NCI-H2171 treated with DMSO at 0.1 percent for 48 hours (cell line): ENCODE measurements around the gene OR52E8.
A peak's percentile ranks its signal among the peaks of the same experiment; 100 is the strongest.

Source experiments
- DNase-seq: peaks from one replicate; lab custom pipeline; 2025; lab: John Stamatoyannopoulos, UW

The OR52E8 gene

DNA sequence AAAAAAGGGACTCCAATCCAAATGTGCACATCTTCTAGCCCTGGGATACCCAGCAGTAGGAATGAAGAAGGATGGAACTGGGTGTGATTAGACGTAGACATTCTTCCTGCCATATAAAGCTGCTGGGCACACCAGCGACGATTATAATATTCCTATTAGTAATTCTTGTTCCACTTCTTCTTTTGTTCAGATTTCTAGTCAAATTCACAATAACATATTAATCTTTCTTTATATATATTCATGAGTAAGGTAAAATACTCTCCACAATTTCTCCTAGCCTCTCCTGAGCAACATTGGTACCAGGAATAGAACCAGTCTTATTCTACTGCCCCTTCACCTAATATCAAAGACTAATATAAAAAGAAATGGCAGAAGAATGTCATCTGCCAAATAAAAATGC, at the start of gene OR52E8:
OR52E8 (minus strand) TSS at position 101 of the 400 bp plus-strand sequence; CDS start at position 101, 0 bp downstream.
- DNase-seq, result no peak

DNA sequence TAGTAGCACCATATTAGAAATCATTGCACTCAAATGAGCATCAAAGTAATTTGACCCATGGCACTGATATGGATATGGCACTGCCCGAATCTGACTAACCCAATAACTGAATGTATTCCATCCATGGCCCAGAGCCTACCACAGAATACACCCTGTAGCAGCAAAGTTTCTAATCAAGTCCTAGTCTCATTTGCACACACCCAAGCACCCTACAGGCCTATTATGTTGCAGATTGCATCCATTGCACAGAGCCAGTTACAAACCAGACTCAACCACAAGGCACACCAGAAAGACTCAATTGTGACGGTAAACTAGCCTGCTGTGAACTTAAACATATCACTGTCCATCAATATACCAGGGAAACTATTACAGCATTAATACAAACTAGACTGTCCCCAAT, 42.0 kb upstream of the OR52E8 start:
- DNase-seq, result no peak

DNA sequence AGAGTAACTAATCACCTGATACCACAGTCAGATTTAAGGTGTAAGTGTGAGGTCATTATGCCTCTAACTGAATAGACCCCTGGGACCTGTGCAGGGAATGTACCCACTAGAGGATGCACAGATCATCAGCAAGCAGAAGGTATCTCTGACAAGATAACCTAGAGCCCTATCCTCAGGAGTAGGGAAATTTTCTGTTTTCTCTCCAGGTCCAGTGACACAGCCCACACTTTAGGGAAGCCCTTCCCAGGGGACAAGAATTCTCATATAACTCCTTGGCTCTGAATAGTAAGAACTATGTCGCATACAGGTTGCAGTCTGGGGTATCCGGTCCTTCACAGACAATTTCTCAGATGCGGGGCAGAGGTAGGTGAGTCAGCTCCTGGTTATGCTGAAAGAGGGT, 35.4 kb upstream of the OR52E8 start, which contains the start of gene OR52E5:
OR52E5 (plus strand) TSS at position 301 of the 400 bp plus-strand sequence. CDS start 7,569 bp downstream, outside the sequence.
- no peak for DNase-seq

DNA sequence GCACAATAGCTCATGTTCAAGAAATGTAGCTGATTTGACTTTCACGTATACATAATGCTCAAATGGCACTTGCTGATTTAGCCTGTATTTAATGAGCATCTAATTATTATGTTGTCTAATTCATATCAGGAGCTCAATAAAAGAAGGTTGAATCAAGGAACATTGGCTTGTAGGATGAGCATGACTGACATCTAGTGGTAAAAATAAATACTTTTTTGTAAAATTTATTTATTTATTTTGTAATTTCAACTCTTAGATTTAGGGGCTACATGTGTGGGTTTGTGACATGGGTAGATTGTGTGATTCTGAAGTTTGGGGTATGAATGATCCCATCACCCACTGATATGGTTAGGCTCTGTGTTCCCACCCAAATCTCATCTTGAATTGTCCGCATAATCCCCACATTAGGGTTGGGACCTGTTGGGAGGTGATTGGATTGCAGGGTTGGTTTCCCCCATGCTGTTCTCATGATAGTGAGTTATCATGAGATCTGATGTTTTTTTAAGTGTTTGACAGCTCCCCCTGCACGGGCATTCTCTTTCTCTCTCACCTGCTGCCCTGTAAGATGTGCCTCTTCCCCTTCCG, 33.8 kb upstream of the OR52E8 start:
- no peak for DNase-seq

DNA sequence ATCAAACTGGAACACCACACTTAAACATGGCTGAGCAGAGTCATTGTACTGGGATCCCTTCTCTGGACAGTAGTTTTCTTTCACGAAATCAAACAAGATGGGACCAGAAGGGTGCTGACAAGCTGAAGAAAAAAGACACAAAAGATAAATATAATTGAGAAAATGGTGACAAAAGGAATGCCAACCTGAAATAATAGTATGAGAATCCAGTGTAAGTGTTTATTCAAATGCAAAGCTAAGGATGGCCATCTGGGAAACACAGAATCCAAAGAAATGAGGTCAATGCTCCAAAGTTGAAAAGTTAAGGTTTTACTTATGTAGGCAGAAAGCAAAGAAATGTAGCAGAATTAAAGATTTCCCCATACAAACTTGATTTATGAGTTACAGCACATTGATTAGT, 30.2 kb upstream of the OR52E8 start:
- no peak for DNase-seq

DNA sequence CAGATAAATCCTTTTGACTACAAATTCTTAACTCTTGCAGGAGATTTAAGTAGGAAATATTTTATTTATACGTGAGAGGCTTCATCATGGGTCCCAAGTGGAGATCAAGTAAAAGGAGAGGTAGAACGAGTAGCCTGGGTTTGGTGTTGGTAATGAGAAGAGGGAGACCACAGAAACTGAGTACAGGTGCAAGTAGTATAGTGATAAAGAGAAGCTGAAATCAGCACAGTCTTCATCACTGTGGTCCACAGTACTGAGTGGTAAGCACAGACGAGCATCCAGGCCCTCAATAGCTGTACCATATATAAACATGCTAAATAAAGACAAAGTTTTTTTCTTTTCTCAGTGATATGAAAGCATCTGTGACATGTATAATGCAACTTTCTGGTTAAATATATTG, 29.7 kb upstream of the OR52E8 start:
- DNase-seq, result no peak

DNA sequence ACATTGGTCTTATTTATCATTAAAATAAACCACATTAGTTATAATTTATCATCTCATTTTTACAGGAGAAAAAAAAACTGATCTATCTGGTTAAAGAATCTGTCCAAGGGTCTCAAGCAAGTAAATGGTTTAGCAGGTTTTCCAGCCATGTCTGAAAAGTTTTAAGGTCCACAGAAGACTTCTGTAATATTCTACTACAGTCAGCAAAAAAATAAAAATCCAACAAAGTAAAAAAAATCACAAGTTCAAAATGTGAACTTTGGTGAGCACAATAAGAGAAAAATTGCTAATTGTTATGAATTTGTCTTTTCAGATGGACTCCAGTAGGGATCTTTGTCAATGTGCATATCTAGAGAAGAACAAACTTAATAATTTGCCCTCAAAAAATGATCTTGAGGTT, 24.3 kb upstream of the OR52E8 start:
- DNase-seq, result no peak

DNA sequence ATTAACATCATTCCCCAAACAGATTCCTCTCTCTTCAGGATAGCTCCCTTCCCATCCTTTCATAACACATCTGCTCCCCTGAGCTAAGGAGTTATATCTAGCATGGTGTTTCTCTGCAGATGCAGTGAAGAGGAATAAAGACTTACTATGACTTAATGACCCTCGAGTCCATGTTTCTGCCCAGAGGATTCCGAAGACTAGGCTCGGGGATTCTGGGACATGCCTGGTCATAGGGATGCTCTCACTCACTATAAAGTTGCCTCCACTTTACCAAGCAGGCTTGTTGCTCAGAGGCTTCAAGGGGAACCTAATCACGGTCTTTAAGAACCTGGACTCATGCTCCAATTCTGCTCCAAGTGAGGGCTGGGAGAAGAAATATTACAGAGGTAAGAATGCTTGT, 22.8 kb upstream of the OR52E8 start, which contains the start of gene OR52E4:
OR52E4 (plus strand) TSS at position 301 of the 400 bp plus-strand sequence. CDS start 3,664 bp downstream, outside the sequence.
- DNase-seq, result no peak

DNA sequence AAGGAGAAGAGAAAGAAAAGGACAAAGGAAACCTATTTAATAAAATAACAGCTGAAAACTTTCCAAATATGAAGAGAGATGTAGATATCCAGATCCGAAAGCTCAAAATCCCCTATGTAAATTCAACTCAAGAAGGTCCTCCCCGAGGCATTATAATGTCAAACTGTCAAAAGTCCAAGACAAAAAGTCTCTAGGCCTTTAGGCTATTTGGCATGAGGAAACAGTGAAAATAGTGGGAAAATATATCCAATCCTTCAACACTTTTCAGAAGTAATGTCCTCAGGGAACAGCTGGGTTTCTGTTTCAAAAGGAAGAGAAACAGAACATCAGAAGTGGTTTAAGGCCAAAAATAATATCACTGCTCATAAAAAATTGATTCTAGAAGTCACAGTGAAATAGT, 21.1 kb upstream of the OR52E8 start:
- DNase-seq, result no peak

DNA sequence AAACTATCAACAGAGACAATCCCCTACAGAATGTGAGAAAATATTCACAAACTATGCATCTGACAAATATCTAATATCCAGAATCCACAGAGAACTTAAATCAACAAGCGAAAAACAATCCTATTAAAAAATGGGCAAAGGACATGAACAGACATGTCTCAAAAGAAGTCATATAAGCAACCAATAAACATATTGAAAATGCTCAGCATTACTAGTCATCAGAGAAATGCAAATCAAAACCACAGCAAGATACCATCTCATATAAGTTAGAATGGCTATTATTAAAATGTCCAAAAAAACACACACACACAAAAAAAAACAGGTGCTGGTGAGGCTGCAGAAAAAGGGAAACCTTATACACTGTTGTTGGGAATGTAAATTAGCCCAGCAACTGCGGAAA, 8.3 kb upstream of the OR52E8 start:
- DNase-seq, result no peak

DNA sequence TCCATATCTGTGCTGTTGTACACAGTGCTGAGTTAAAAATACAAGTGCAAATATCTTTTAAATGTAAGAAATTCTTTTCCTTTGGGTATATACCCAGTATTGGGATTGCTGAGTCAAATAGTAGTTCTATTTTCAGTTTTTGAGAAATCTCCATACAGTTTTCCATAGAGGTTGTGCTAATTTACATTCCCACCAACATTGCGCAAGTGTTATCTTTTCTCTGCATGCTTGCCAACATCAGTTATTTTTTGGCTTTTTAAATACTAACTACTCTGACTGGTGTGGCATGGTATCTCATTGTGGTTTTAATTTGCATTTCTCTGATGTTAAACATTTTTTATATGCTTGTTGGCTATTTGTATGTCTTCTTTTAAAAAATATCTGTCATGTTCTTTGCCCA, 6.5 kb downstream of the OR52E8 start:
- DNase-seq, result no peak

DNA sequence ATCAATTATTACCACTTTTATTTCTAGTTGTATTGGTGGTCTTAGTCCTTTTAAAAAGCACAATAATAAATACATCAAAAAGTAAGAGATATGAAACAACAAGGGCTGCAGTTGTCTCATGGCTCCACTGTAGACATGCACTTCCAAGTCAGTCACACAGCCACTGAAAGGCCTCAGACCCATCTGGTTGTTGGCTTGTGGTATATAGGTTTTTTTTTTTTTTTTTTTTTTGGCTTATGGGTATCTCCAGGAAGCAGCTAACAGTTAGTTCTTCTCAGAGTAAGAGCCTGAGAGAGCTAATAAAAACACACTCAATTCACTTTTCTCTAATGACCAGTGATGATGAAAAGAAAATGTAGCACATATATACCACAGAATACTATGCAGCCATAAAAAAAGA, 9.8 kb downstream of the OR52E8 start:
- no peak for DNase-seq

DNA sequence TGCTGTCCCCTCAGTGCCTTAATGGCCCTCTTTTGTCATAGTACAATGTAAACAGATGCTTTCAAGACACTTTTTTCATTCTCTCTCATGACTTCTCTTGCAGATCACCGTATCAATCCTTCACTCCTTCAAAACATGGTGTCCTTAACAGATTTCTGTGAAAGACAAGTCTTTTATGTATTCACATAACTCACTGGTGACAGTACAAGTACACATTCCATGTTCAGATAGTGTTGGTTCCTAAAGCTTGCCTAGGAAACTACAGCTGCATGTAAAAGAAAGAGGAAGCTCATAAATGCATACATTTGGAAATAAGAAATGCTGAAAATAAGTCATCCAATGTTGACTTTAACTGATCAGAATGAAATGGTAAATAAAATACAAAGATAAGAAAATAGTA, 10.8 kb downstream of the OR52E8 start:
- no peak for DNase-seq

DNA sequence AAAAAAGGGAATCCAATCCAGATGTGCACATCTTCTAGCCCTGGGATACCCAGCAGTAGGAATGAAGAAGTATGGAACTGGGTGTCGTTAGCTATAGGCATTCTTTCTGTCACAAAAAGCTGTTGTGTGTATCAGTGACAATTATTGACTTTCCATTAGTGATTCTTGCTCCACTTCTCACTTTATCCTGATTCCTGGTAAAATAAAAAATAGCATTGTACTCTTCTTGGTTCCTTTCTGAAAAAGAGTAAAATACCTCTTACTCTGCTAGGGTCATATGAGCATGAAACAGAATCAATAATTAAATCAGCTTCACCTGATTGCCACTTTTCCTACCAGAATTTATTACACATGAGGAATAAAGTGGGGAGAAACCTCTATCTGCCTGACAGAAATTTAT, 15.7 kb downstream of the OR52E8 start, which contains the start of gene OR52E6:
OR52E6 (minus strand) TSS at position 101 of the 400 bp plus-strand sequence; CDS start at position 101, 0 bp downstream.
- DNase-seq, result no peak

DNA sequence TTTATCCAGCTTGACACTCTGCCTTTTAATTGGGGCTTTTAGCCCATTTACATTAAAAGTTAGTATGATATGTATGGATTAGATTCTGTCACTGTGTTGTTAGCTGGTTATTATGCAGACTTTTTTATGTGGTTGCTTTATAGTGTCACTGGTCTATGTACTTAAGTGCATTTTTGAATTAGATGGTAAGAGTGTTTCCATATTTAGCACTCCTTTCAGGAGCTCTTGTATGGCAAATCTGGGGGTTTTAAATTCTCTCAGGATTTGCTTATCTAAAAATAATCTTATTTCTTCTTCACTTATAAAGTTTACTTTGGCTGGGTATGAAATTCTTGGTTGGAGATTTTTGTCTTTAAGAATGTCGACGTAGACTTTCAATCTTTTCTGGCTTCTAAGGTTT, 19.8 kb downstream of the OR52E8 start:
- no peak for DNase-seq

DNA sequence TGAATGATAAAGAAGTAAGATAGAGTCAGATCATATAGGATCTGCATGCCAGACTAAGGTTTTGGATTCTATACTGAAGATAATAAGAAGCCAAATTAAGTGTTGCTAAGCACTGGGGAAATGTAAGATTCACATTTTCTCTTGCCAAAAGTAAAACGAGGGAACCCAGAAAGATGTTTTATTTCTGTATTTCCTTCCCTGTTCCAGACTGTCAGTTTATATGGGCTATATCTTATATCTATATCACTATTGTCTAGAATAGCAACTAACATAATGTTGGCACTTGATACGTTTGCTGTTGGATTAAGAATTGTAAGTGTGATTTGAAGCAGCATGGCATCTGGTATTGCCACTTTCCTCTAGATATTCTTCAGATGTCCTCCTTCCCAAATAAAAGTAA, 24.0 kb downstream of the OR52E8 start:
- DNase-seq, result no peak

DNA sequence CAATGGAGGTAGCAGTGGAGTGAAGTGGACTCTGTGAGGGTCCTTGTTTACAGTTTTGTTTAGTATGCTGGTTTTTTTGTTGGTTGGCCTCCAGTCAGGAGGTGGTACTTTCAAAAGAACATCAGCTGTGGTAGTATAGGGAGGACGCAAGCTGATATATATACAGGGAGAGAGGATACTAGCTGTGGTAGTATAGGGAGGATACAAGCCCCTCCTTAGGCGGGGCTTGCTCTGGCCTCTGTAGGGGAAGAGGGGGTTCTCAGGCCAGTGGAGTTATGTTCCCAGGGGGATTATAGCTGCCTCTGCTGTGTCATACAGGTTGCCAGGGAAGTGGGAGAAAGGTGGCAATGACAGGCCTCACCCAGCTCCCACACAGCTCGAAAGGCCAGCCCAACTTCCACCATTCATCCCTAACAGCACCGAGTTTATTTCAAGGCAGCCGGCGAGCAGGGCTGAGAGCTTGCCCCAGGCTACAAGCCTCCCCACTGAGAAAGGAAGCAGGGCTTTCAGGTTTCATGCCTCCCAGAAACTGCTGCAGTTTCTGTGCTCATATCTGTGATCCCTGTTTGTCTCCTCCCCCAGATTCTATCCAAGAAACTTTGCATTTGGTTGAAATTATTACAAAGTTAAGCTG, 26.2 kb downstream of the OR52E8 start:
- no peak for DNase-seq

DNA sequence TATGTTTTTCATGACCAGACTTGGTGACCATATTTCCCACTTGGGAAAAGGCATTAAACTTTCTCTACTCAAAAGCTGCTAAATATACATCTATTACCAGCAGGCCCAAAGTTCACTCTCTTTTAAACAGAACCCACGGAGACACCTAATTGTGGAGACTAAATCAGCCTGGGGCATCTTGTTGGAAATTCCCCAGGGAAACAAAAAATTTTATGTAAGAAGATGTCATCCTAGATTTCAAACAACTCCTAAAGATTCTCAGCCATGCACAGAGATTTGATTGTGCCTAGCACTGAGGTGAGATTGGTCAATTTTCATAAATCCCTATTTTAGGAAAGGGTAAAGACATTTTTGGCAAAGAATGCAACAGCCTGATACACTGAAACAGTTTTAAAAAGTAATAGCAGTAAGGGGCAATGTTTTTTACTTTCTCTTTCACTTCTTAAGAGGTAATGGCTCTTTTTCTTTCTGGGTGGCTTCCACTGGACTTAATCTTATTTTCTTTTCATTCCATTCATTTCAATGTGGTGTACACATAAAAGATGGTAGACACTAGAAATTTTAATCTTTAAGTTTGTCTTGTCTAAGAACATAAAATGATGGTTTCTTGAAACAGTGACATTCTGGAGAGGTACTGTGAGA, 39.1 kb downstream of the OR52E8 start:
- DNase-seq, result no peak

DNA sequence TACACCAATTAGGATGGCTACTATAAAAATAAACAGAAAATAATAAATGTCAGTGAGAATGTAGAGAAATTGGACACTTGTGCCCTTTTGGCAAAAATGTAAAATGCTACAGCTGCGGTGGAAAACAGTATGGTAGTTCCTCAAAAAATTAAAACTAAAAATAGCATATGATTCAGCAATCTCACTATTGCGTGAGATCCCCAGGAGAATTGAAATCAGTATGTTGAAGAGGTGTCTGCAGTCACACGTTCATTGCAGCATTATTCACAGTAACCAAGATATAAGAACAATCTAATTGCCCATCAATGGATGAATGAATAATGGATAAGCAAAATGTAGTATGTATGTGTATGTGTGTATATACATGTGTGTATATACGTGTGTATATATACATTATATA, 42.0 kb downstream of the OR52E8 start:
- DNase-seq, result no peak

DNA sequence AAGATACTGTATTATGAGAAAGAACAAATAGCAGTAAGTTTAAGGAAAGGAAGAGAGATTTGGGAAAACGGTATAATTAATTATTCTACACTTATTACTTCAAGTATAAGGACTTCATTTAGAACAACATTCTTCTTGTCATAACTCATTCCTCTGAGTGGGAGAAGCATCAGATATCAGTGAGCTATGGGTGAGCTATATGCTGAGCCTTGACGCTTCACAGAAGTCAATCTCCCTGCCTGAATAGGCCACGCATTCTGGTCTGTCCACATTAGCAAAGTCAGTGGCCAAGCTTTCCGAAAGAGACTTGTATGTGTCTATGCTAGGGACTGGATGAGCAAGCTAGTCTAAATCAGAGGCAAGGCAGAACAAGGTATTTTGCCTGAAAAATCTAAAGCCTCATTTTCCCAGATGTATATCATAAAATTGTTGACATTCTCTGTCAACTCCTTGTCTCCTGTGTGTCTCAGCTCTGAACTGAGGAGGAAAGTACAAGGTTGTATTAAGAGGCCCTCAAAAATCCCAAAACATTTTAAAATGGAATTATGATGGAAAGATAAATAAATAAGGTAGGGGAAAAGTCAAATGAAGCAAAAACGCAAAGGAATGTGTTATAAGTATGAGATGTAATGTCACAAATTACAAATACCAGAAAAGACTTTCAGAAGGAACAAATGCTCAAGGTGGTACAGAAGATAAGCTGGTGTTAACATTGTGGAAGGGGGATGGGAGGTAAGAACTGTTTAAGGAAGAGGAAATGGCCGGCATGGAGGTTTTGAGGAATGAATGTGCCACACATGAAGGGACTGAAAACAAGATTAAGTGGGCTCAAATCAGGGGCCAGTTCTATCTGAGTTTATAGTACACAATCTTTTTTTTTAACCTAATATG, 47.3 kb downstream of the OR52E8 start:
- no peak for DNase-seq

DNA sequence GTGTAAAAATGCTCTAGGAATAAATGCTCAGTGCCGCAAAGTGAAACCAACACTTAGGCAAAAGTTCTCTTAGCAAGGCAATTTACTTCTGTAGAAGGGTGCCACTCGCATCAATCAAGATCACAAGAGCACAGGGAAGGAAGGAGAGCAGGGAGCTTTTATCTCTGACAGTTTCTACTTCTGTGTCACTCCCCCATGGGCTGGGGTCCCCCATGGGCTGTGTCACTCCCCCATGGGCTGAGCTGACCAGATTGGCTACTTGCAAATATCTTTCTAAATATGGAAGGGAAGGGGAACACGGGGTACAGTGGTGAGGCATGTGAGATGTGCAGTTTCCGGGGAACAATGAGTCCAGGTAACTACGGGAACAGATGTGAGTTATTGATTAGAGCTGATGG, 48.4 kb downstream of the OR52E8 start:
- DNase-seq, result no peak

DNA sequence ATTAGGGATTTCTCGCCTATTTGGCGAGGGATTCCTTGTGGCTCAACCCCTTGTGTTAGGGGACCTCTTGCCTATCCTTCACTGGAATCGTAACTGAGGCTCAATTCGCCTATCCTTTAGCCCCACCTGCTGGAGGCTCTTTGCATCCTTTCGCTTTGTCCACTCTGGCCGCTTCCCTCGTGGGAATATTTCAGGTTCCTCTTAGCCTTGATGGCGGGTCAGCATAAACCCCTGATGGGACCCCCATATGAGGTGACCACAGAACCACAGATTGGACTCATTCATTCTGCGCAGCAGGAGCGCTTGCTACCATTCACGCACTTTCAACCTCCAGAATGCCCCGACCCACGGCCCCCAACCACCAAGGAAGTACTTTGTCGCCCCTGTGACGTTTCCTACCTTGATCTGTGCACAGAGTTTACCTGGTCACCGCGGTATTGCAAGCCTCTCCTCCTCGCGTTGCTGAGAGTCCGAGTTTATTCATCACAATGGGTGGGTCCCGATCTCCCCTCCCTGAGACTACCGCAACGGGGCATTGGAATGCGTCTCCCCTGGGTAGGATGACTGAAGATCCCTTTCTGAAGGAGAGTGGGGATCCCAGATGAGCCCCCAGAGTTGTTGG, 48.9 kb downstream of the OR52E8 start, which contains the start of gene OR52N2:
OR52N2 (plus strand) TSS at position 425 of the 622 bp plus-strand sequence. CDS start 11,412 bp downstream, outside the sequence.
- DNase-seq, result peak; percentile 12
